Activated naive CD8-positive, alpha-beta T cell treated with anti-CD3 and anti-CD28 coated beads, Interleukin-2, amount 50 U/mL, for 24 hours (primary cell): ENCODE data around the gene TRAF3.
"Not testable (repeated sequence)": the region's sequence is repeated elsewhere in the genome, so short reads cannot be mapped to it uniquely, and the experiment has no call there.

ENCODE experiments used
- ATAC-seq: fragments of 150-1000 bp; cut with Tn5 transposase; one replicate; pipeline ENCODE4 v1.10.0; 2021
- DNase-seq: peaks from one replicate; pipeline ENCODE4 v3.0.0; 2021
- H3K27ac Mint-ChIP-seq: one replicate; pipeline ENCODE4 v1.8.0; 2021; ENCODE audit warnings: mild to moderate bottlenecking, mixed read lengths
- H3K27me3 Mint-ChIP-seq: one replicate; pipeline ENCODE4 v1.8.0; 2021; ENCODE audit warnings: mixed read lengths
- H3K36me3 Mint-ChIP-seq: one replicate; pipeline ENCODE4 v1.8.0; 2021; ENCODE audit warnings: low read depth, mixed read lengths
- H3K4me1 Mint-ChIP-seq: one replicate; pipeline ENCODE4 v1.8.0; 2021; ENCODE audit warnings: mixed read lengths
- H3K4me3 Mint-ChIP-seq: one replicate; pipeline ENCODE4 v1.8.0; 2021; ENCODE audit warnings: mild to moderate bottlenecking, moderate library complexity, mixed read lengths
- H3K9me3 Mint-ChIP-seq: one replicate; pipeline ENCODE4 v1.8.0; 2021; ENCODE audit warnings: mixed read lengths

Gene TRAF3

DNA sequence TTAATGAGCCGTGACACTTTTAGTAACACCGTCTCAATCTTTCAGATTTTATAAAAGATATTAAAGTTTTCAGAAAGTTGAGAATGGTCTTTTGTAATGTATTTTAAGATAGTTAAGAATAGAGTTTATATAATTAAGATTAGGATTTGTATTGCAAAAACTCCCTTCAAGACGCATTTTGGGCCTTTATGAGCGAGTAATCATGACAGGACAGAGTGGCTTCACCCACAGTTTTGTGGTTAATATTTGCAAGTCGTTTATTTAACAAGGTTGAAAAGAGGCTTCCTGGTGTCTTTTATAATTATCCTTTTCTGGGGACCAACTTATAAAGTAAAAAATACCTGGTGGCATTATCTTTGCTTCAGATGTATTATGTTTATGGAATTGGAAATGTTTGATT lies 44.0 kb downstream of the TRAF3 start:
- no peaks in the 10 kb centered on the region for H3K27me3 Mint-ChIP-seq
- no peaks in the 10 kb centered on the region for H3K9me3 Mint-ChIP-seq
- peak overlapping the region; percentile 60 for H3K27ac Mint-ChIP-seq
- peaks cover 34% of the 10 kb centered on the region for H3K36me3 Mint-ChIP-seq
- H3K4me1 Mint-ChIP-seq: peaks cover 94% of the 10 kb centered on the region
- DNase-seq (no peak), ATAC-seq (no peak)
- peak overlapping the region; percentile 18 for H3K4me3 Mint-ChIP-seq

DNA sequence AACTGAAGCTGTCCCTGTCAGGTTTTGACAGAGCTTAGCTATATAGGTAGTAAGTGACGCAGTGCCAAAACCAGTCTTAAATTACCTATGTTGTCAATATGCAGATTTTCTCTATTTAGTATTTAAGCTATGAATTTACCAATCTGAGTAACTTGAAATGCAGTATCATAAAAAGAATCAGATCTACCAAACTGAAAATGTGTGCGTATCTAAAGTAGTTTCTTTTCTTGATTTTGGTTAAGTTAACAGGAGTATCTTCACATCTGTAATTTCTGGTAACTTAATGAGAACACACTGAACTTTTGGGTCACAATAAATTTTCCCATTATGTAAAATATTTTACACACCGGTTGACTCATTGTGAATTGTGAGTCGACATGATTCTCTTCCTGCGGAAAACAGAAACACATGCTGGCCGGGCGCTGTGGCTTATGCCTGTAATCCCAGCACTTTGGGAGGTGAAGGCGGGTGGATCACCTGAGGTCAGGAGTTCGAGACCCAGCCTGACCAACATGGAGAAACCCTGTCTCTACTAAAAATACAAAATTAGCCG lies 45.1 kb downstream of the TRAF3 start:
- Mint-ChIP-seq H3K4me3 (no peak overlapping the region), H3K27me3 (no peaks in the 10 kb centered on the region), H3K4me1 (peaks cover 96% of the 10 kb centered on the region), H3K36me3 (peaks cover 32% of the 10 kb centered on the region), H3K27ac (peak overlapping the region; percentile 60), H3K9me3 (no peaks in the 10 kb centered on the region)
- DNase-seq: peak; percentile 47
- ATAC-seq: peak; percentile 67

GRCh38 chr14:102822887-102823286 lies 45.6 kb downstream of the TRAF3 start:
- not testable (repeated sequence) for H3K4me3 Mint-ChIP-seq

DNA sequence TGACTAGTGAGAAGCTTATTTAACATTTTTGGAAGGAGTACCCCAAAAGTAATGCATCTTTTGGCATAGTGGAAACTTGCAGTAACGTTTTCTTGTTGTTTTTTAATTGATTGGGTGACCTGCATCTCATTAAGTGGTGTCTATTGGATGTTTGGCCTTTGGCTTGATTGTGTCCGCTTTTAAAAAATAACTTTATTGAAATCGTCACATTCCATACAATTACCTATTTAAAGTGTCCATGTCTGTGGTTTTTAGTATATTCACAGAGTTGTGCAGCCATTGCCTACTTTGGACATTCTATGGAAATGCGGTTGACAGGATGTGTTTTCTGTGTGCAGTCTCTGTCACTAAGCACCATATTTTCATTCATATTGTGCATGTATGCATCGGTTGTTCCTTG lies 46.3 kb downstream of the TRAF3 start:
- Mint-ChIP-seq H3K27me3 (no peaks in the 10 kb centered on the region), H3K4me3 (no peak overlapping the region), H3K27ac (peak overlapping the region; percentile 29), H3K4me1 (peaks cover 95% of the 10 kb centered on the region), H3K36me3 (peaks cover 26% of the 10 kb centered on the region), H3K9me3 (no peaks in the 10 kb centered on the region)
- DNase-seq: no peak
- ATAC-seq: no peak

More at GRCh38 chr14:102822887-102823286, 45.6 kb downstream of the TRAF3 start:
- ATAC-seq, H3K9me3 Mint-ChIP-seq, DNase-seq, H3K27me3 Mint-ChIP-seq: not testable (repeated sequence)
- peak overlapping the region; percentile 60 for H3K27ac Mint-ChIP-seq
- peaks cover 96% of the 10 kb centered on the region for H3K4me1 Mint-ChIP-seq
- peaks cover 30% of the 10 kb centered on the region for H3K36me3 Mint-ChIP-seq

GRCh38 chr14:102824832-102825231 lies 47.6 kb downstream of the TRAF3 start:
- peaks cover 20% of the 10 kb centered on the region for H3K36me3 Mint-ChIP-seq
- no peak overlapping the region for H3K4me3 Mint-ChIP-seq
- H3K27ac Mint-ChIP-seq: no peak overlapping the region
- no peaks in the 10 kb centered on the region for H3K27me3 Mint-ChIP-seq
- H3K4me1 Mint-ChIP-seq: peaks cover 91% of the 10 kb centered on the region
- DNase-seq: no peak
- ATAC-seq: no peak
- no peaks in the 10 kb centered on the region for H3K9me3 Mint-ChIP-seq

- Mint-ChIP-seq H3K27me3 (no peaks in the 10 kb centered on the region), H3K36me3 (peaks cover 20% of the 10 kb centered on the region), H3K27ac (peak overlapping the region; percentile 50), H3K4me1 (peaks cover 87% of the 10 kb centered on the region), H3K9me3 (no peaks in the 10 kb centered on the region), H3K4me3 (no peak overlapping the region)
- no peak for DNase-seq
- no peak for ATAC-seq
Observed at GRCh38 chr14:102825307-102826095, 48.3 kb downstream of the TRAF3 start.

GRCh38 chr14:102826161-102826560 lies 48.9 kb downstream of the TRAF3 start:
- no peak overlapping the region for H3K4me3 Mint-ChIP-seq
- peaks cover 87% of the 10 kb centered on the region for H3K4me1 Mint-ChIP-seq
- H3K36me3 Mint-ChIP-seq: peaks cover 26% of the 10 kb centered on the region
- H3K27ac Mint-ChIP-seq: peak overlapping the region; percentile 50
- no peak for ATAC-seq
- DNase-seq: no peak
- no peaks in the 10 kb centered on the region for H3K9me3 Mint-ChIP-seq
- H3K27me3 Mint-ChIP-seq: no peaks in the 10 kb centered on the region

GRCh38 chr14:102826751-102827675 lies 49.8 kb downstream of the TRAF3 start:
- no peak overlapping the region for H3K27ac Mint-ChIP-seq
- H3K4me3 Mint-ChIP-seq: peak overlapping the region; percentile 9
- DNase-seq (no peak), ATAC-seq (no peak)
- H3K36me3 Mint-ChIP-seq: peaks cover 32% of the 10 kb centered on the region
- H3K4me1 Mint-ChIP-seq: peaks cover 85% of the 10 kb centered on the region
- no peaks in the 10 kb centered on the region for H3K9me3 Mint-ChIP-seq
- no peaks in the 10 kb centered on the region for H3K27me3 Mint-ChIP-seq

DNA sequence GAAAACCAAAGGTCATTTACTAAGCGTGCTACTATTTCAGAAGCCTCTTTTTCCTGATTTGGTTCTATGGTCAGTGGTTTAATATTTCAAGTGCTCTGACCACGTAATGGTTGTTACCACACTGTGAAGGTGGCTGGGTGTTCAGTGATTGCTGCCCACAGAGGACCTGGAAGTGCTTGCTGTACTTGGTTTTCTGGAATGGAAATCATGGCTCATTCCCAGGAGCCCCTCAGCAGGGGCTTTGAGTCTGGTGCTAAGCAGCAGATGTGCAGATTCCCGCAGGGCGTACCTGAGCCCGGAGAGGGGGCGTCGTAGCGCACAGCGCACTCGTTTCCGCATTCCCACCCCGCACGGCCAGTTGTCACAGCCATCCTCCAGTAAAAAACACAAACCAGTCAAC lies 50.5 kb downstream of the TRAF3 start:
- no peak overlapping the region for H3K4me3 Mint-ChIP-seq
- no peak for ATAC-seq
- H3K27me3 Mint-ChIP-seq: no peaks in the 10 kb centered on the region
- peaks cover 78% of the 10 kb centered on the region for H3K4me1 Mint-ChIP-seq
- no peak for DNase-seq
- H3K36me3 Mint-ChIP-seq: peaks cover 31% of the 10 kb centered on the region
- H3K9me3 Mint-ChIP-seq: no peaks in the 10 kb centered on the region
- H3K27ac Mint-ChIP-seq: no peak overlapping the region

DNA sequence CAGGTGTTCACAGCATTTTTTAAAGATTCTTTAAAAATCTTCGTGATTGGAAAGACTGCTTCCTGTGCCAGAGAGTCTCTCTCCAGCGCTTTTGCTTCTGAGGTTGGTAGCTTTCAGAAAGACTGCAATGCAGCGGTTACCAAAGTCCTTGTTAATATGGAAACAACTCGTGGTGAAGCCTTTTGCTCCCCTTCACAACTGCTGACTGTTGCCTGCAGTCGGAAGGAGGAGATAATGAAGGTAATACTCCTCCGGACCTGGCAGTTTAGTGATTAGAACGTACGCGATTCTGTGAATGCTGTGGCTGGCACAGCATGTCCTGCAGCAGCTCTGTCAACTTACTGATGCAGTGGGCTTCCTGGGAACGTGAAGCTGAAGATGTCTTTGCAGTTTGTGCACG lies 50.9 kb downstream of the TRAF3 start:
- H3K4me3 Mint-ChIP-seq: no peak overlapping the region
- H3K27ac Mint-ChIP-seq: peak overlapping the region; percentile 32
- no peak for ATAC-seq
- DNase-seq: no peak
- H3K27me3 Mint-ChIP-seq: no peaks in the 10 kb centered on the region
- peaks cover 32% of the 10 kb centered on the region for H3K36me3 Mint-ChIP-seq
- no peaks in the 10 kb centered on the region for H3K9me3 Mint-ChIP-seq
- H3K4me1 Mint-ChIP-seq: peaks cover 74% of the 10 kb centered on the region

- DNase-seq: no peak
- Mint-ChIP-seq H3K27ac (no peak overlapping the region), H3K36me3 (peaks cover 38% of the 10 kb centered on the region), H3K9me3 (no peaks in the 10 kb centered on the region), H3K4me3 (no peak overlapping the region), H3K4me1 (peaks cover 67% of the 10 kb centered on the region), H3K27me3 (no peaks in the 10 kb centered on the region)
- no peak for ATAC-seq
Observed at GRCh38 chr14:102829016-102829548, 51.8 kb downstream of the TRAF3 start.

DNA sequence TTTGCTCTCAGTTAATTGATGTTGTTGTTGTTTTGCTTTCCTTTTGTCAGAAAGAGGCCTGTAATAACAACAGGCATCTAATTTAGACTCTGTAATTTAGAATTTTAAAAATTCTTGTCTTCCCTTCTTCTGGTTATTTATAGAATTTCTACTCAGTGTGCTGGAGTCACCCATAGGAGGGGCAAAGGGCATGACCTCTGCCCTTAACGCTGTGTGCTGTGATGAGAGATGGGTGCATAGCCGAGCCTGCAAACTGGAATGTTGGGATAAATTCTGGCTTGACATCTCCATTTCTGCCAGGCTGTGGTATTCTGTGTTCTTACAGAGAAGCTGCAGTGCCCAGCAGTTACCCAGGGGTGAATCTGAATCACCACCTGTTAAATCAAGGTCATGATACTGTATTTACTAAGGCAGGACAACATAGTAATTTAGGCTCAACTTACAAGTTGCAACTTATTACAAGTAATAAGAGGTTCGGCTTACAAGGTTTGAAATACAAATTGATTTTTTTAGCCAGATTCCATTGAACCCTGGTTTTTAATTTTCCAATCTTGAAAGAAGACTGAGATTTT lies 53.3 kb downstream of the TRAF3 start:
- peaks cover 55% of the 10 kb centered on the region for H3K4me1 Mint-ChIP-seq
- H3K27ac Mint-ChIP-seq: peak overlapping the region; percentile 73
- DNase-seq (no peak), ATAC-seq (no peak)
- H3K36me3 Mint-ChIP-seq: peaks cover 48% of the 10 kb centered on the region
- H3K4me3 Mint-ChIP-seq: no peak overlapping the region
- no peaks in the 10 kb centered on the region for H3K27me3 Mint-ChIP-seq
- no peaks in the 10 kb centered on the region for H3K9me3 Mint-ChIP-seq

DNA sequence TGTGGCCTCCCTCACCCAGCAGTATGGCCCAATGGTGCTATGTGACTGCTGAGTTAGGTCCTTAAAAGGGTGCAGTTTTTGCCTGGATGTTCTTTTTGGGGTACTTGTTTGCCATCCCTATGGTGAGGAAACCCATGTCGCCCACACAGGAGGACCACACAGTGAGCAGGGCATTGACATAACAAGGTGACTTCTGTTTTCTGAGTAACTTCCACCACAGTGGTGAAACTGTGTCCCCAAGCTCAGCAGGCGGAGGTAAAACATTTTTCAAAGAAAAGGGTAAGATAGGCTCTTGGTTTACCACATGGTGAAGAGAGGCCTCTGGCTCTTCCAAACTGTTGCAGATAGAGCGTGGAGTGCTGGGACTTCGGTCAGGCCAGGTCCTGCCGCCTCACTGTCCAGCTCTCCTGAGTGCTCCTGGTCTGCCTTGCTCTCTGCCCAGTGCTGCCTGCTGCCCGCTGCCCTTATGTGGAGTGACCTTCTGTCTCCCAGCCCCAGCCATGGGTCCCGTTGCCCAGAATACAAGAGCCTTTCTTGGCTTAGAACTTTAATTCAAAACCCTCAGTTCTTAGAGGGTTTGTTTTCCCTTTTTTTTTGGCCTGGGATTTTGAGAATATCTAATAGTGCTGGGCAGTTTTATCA lies 54.0 kb downstream of the TRAF3 start:
- peak; percentile 79 for ATAC-seq
- H3K9me3 Mint-ChIP-seq: no peaks in the 10 kb centered on the region
- H3K27me3 Mint-ChIP-seq: no peaks in the 10 kb centered on the region
- H3K27ac Mint-ChIP-seq: peak overlapping the region; percentile 9
- H3K4me3 Mint-ChIP-seq: no peak overlapping the region
- peaks cover 45% of the 10 kb centered on the region for H3K36me3 Mint-ChIP-seq
- DNase-seq: no peak
- peaks cover 47% of the 10 kb centered on the region for H3K4me1 Mint-ChIP-seq

DNA sequence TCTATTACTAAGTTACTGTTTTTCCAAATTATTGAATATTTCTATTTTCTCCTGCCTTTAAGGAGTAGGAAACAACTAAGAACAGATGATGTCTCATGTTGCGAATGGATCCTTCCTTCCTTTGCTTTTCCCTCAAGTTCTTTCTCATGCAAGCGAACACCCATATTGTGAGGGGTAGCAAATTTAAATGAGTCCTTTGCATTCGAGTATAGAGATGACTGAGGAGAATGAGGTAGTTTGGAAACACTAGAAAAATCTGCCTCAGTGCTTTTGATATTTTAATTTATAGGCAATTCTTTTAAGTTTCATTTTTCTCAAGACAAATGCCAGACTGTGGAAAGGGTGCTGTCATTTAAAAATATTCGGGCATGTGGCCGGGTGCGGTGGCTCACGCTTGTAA lies 56.1 kb downstream of the TRAF3 start:
- Mint-ChIP-seq H3K9me3 (no peaks in the 10 kb centered on the region), H3K4me1 (peaks cover 29% of the 10 kb centered on the region), H3K4me3 (no peak overlapping the region), H3K36me3 (peaks cover 49% of the 10 kb centered on the region), H3K27me3 (no peaks in the 10 kb centered on the region), H3K27ac (no peak overlapping the region)
- no peak for ATAC-seq
- DNase-seq: no peak
